H9 (cell line): ENCODE measurements around the gene TOP3B. TPM values are rescaled to one million over a fixed set of nuclear protein-coding genes. Genes with fewer than 3 reads are reported as not detected.

Source experiments
- DNase-seq: peaks from one replicate; pipeline ENCODE4 v3.0.0-alpha.2; 2017
- H2AFZ ChIP-seq: one replicate; pipeline ENCODE4 v1.6.1; 2013; ENCODE audit warnings: mild to moderate bottlenecking, low read length, control low read depth, moderate library complexity
- H2AK5ac ChIP-seq: 2 replicates; pipeline ENCODE4 v1.6.1; 2013; ENCODE audit warnings: low read length, control low read depth, mixed read lengths; ENCODE audit not compliant: insufficient read length
- H2BK120ac ChIP-seq: one replicate; pipeline ENCODE4 v1.6.1; 2013; ENCODE audit warnings: low read depth, mild to moderate bottlenecking, low read length, control low read depth, inconsistent platforms; ENCODE audit not compliant: poor library complexity, severe bottlenecking
- H2BK12ac ChIP-seq: 2 replicates; pipeline ENCODE4 v1.6.1; 2013; ENCODE audit warnings: low read length, control low read depth, mixed read lengths, low read depth; ENCODE audit not compliant: insufficient read length
- H2BK15ac ChIP-seq: 2 replicates; pipeline ENCODE4 v1.6.1; 2013; ENCODE audit warnings: low read depth, low read length, control low read depth
- H2BK20ac ChIP-seq: one replicate; pipeline ENCODE4 v1.6.1; 2013; ENCODE audit warnings: low read depth, mild to moderate bottlenecking, low read length, control low read depth, inconsistent platforms; ENCODE audit not compliant: poor library complexity, severe bottlenecking
- H2BK5ac ChIP-seq: 2 replicates; pipeline ENCODE4 v1.6.1; 2013; ENCODE audit warnings: low read length, control low read depth, mixed read lengths; ENCODE audit not compliant: insufficient read length
- H3K14ac ChIP-seq: 2 replicates; pipeline ENCODE4 v1.6.1; 2013; ENCODE audit warnings: low read length, control low read depth; ENCODE audit not compliant: insufficient read depth
- H3K18ac ChIP-seq: 2 replicates; pipeline ENCODE4 v1.6.1; 2013; ENCODE audit warnings: low read depth, mild to moderate bottlenecking, mixed read lengths, low read length, control low read depth; ENCODE audit not compliant: insufficient read length
- H3K23ac ChIP-seq: 2 replicates; pipeline ENCODE4 v1.6.1; 2013; ENCODE audit warnings: low read length, control low read depth, mixed read lengths, low read depth; ENCODE audit not compliant: insufficient read length
- H3K23me2 ChIP-seq: 2 replicates; pipeline ENCODE4 v1.6.1; 2013; ENCODE audit warnings: low read depth, mild to moderate bottlenecking, mixed read lengths, low read length, control low read depth; ENCODE audit not compliant: insufficient read length, poor library complexity, severe bottlenecking
- H3K27ac ChIP-seq: 2 replicates; pipeline ENCODE4 v1.5.1; 2013; ENCODE audit warnings: low read length, control low read depth, mixed read lengths, low read depth; ENCODE audit not compliant: insufficient read length
- H3K27me3 ChIP-seq: 2 replicates; pipeline ENCODE4 v1.6.1; 2013; ENCODE audit warnings: low read length, control low read depth, inconsistent platforms; ENCODE audit not compliant: insufficient read depth
- H3K4ac ChIP-seq: 2 replicates; pipeline ENCODE4 v1.6.1; 2013; ENCODE audit warnings: low read depth, mild to moderate bottlenecking, control low read depth, inconsistent platforms, low read length, moderate library complexity
- H3K4me1 ChIP-seq: 2 replicates; pipeline ENCODE4 v1.6.1; 2013; ENCODE audit warnings: low read length, control low read depth, inconsistent platforms; ENCODE audit not compliant: insufficient read depth
- H3K4me2 ChIP-seq: 2 replicates; pipeline ENCODE4 v1.6.1; 2013; ENCODE audit warnings: low read length, control low read depth, mixed read lengths; ENCODE audit not compliant: insufficient read length, insufficient read depth
- H3K56ac ChIP-seq: 2 replicates; pipeline ENCODE4 v1.6.1; 2013; ENCODE audit warnings: low read depth, mild to moderate bottlenecking, mixed read lengths, low read length, control low read depth; ENCODE audit not compliant: insufficient read length
- H3K79me1 ChIP-seq: 2 replicates; pipeline ENCODE4 v1.6.1; 2013; ENCODE audit warnings: low read depth, mild to moderate bottlenecking, moderate library complexity, low read length, control low read depth, inconsistent platforms; ENCODE audit not compliant: insufficient read depth, poor library complexity, severe bottlenecking
- H3K79me2 ChIP-seq: 2 replicates; pipeline ENCODE4 v1.6.1; 2013; ENCODE audit warnings: low read length, control low read depth, inconsistent platforms; ENCODE audit not compliant: insufficient read depth
- H3K9ac ChIP-seq: 2 replicates; pipeline ENCODE4 v1.6.1; 2013; ENCODE audit warnings: low read length, control low read depth, mixed read lengths; ENCODE audit not compliant: insufficient read length; ENCODE audit errors: extremely low read depth
- H3K9me3 ChIP-seq: one replicate; pipeline ENCODE4 v1.6.1; 2013; ENCODE audit warnings: low read depth, low read length, inconsistent platforms; ENCODE audit not compliant: control insufficient read depth
- H3T11ph ChIP-seq: one replicate; pipeline ENCODE4 v1.6.1; 2013; ENCODE audit warnings: mild to moderate bottlenecking, low read length, control low read depth, inconsistent platforms
- H4K20me1 ChIP-seq: one replicate; pipeline ENCODE4 v1.6.1; 2013; ENCODE audit not compliant: control insufficient read depth, insufficient read length, insufficient read depth
- H4K5ac ChIP-seq: 2 replicates; pipeline ENCODE4 v1.6.1; 2013; ENCODE audit warnings: low read depth, mild to moderate bottlenecking, mixed read lengths, low read length, control low read depth; ENCODE audit not compliant: insufficient read length
- H4K8ac ChIP-seq: replicated peaks from 2 replicates; pipeline ENCODE4 v1.6.1; 2013; ENCODE audit warnings: low read length, control low read depth, mixed read lengths, low read depth; ENCODE audit not compliant: insufficient read length
- H4K91ac ChIP-seq: 2 replicates; pipeline ENCODE4 v1.6.1; 2013; ENCODE audit warnings: low read depth, mild to moderate bottlenecking, moderate library complexity, mixed read lengths, low read length, control low read depth; ENCODE audit not compliant: insufficient read length
- H3K27ac Mint-ChIP-seq, 3 experiments: 2 replicates in 2 of 3; 3 replicates in 1 of 3; pipeline ENCODE4 v1.8.0; 2020 to 2021; ENCODE audit warnings: mixed read lengths in 3 of 3, mild to moderate bottlenecking in 1 of 3, moderate library complexity in 1 of 3
- H3K27me3 Mint-ChIP-seq: 2 replicates; pipeline ENCODE4 v1.8.0; 2021; ENCODE audit warnings: low read depth, mild to moderate bottlenecking, moderate library complexity, mixed read lengths
- H3K36me3 Mint-ChIP-seq, 3 experiments: 2 replicates in 2 of 3; 3 replicates in 1 of 3; pipeline ENCODE4 v1.8.0; 2020 to 2021; ENCODE audit warnings: low read depth in 3 of 3, mixed read lengths in 3 of 3; ENCODE audit not compliant: insufficient read depth in 1 of 3
- H3K4me1 Mint-ChIP-seq, 2 experiments: 2 replicates each; pipeline ENCODE4 v1.8.0; 2020; ENCODE audit warnings: mixed read lengths in 2 of 2
- H3K4me3 Mint-ChIP-seq, 2 experiments: 2 replicates in 1 of 2; 3 replicates in 1 of 2; pipeline ENCODE4 v1.8.0; 2020 to 2021; ENCODE audit warnings: mild to moderate bottlenecking in 2 of 2, mixed read lengths in 2 of 2, moderate library complexity in 1 of 2
- H3K9me3 Mint-ChIP-seq, 2 experiments: 2 replicates in 1 of 2; 3 replicates in 1 of 2; pipeline ENCODE4 v1.8.0; 2020; ENCODE audit warnings: mild to moderate bottlenecking in 2 of 2, mixed read lengths in 2 of 2, moderate library complexity in 1 of 2
- CTCF ChIP-seq: fragments of 200-600 bp; sonication (generic); conservative IDR thresholded peaks from 3 replicates; pipeline ENCODE4 v1.8.0; 2021; ENCODE audit warnings: antibody characterized with exemption, mild to moderate bottlenecking
- WGBS: extraction: QIAGEN DNeasy Blood & Tissue Kit; methylation state at CpG from one replicate; pipeline ENCODE4 v1.1.7; 2013; ENCODE audit warnings: missing lambda C conversion rate, low lambda C conversion rate, mixed read lengths; ENCODE audit not compliant: insufficient read length; ENCODE audit errors: extremely low coverage; 5-methylcytosine and 5-hydroxymethylcytosine counted together
- total RNA-seq: library from RNA; stranded (reverse); gene quantifications from 2 replicates; pipeline ENCODE4 v1.2.1, GENCODE V29; 2021

Gene TOP3B
- total RNA-seq, 1 experiment from 2014 or later, result 55.2 TPM

- no peak overlapping the region for H2AFZ ChIP-seq
- no peak overlapping the region for H3K27ac ChIP-seq
- no peak overlapping the region for H2BK15ac ChIP-seq
- H3K14ac ChIP-seq, result no peak overlapping the region
- no peaks in the 10 kb centered on the region for H3K9me3 ChIP-seq
- H3K56ac ChIP-seq, result no peak overlapping the region
- H4K8ac ChIP-seq, result no peak overlapping the region
- H4K91ac ChIP-seq, result no peak overlapping the region
- no peak overlapping the region for H3K4me2 ChIP-seq
- Mint-ChIP-seq H3K36me3 (no peaks in the 10 kb centered on the region), H3K4me3 (no peak overlapping the region), H3K27me3 (peaks cover 99% of the 10 kb centered on the region), H3K4me1 (no peaks in the 10 kb centered on the region), H3K9me3 (no peaks in the 10 kb centered on the region), H3K27ac (no peak overlapping the region)
- no peak overlapping the region for H2BK120ac ChIP-seq
- no peaks in the 10 kb centered on the region for H3K79me2 ChIP-seq
- H3K23me2 ChIP-seq, result no peaks in the 10 kb centered on the region
- H3K23ac ChIP-seq, result no peak overlapping the region
- no peak overlapping the region for H3T11ph ChIP-seq
- peaks cover 39% of the 10 kb centered on the region; the same call in 1 of the 2 replicates for H3K27me3 ChIP-seq
- H3K79me1 ChIP-seq, result no peaks in the 10 kb centered on the region
- H3K18ac ChIP-seq, result no peak overlapping the region
- H2BK20ac ChIP-seq, result no peak overlapping the region
- H3K9ac ChIP-seq, result no peak overlapping the region
- no peak overlapping the region for H2AK5ac ChIP-seq
- WGBS, result no CpG with 5 or more reads among the region's 6 CpGs
- no peak overlapping the region for H2BK5ac ChIP-seq
- H4K5ac ChIP-seq, result no peak overlapping the region
- DNase-seq, result no peak
- no peak overlapping the region for H3K4ac ChIP-seq
- no peak for TF ChIP-seq CTCF
- no peak overlapping the region for H2BK12ac ChIP-seq
- no peaks in the 10 kb centered on the region for H4K20me1 ChIP-seq
- no peaks in the 10 kb centered on the region for H3K4me1 ChIP-seq
These were observed 8.7 kb upstream of the TOP3B start for GRCh38 chr22:21991304-21991596.
